Panc1 (cell line): ENCODE results near the gene FCN1. TPM values are rescaled to one million over a fixed set of nuclear protein-coding genes. Genes with fewer than 3 reads are reported as not detected.

Experiments
- ATAC-seq: fragments of 200-7000 bp; cut with Tn5 transposase; 2 replicates; pipeline ENCODE4 v1.9.1; 2020; ENCODE audit warnings: mild to moderate bottlenecking, moderate library complexity
- BruUV-seq: library from RNA; stranded (reverse); fragments of 400-500 nt; replicated peaks from 2 replicates; lab custom pipeline; 2021; lab: Mats Ljungman, UMichigan
- CTCF ChIA-PET: fragments of 300-600 bp; sonication (Branson Sonifier 250); formaldehyde crosslinking; loops from one replicate; lab custom pipeline; 2022; ENCODE audit warnings: antibody characterized with exemption; lab: Charles Lee
- POLR2A ChIA-PET: fragments of 300-600 bp; sonication (Branson Sonifier 250); formaldehyde crosslinking; loops from one replicate; lab custom pipeline; 2022; ENCODE audit warnings: antibody characterized with exemption; lab: Charles Lee
- DNase-seq: peaks from one replicate; pipeline ENCODE4 v3.0.0-alpha.2; 2010; ENCODE audit warnings: low read depth, low spot score
- H3K27ac ChIP-seq: 2 replicates; pipeline ENCODE4 v1.5.1; 2011; ENCODE audit warnings: mild to moderate bottlenecking, low read length, inconsistent platforms
- H3K27me3 ChIP-seq: fragments of 200-500 bp; sonication (Bioruptor generic); 2 replicates; pipeline ENCODE4 v1.6.0; 2014; ENCODE audit warnings: low read length, inconsistent platforms; ENCODE audit not compliant: control insufficient read depth, insufficient read depth
- H3K36me3 ChIP-seq: fragments of 200-500 bp; sonication (Bioruptor generic); 2 replicates; pipeline ENCODE4 v1.5.1; 2014; ENCODE audit warnings: inconsistent platforms, mild to moderate bottlenecking, low read length, moderate library complexity; ENCODE audit not compliant: control insufficient read depth, insufficient read depth
- H3K4me1 ChIP-seq: 2 replicates; pipeline ENCODE4 v1.5.1; 2011; ENCODE audit warnings: inconsistent platforms, mild to moderate bottlenecking, low read length, moderate library complexity; ENCODE audit not compliant: control insufficient read depth, insufficient read depth
- H3K4me3 ChIP-seq, 2 experiments: 2 replicates each; pipeline ENCODE4 v1.5.1; 2011 to 2012; ENCODE audit warnings: low read depth in 2 of 2, low read length in 2 of 2, mild to moderate bottlenecking in 2 of 2, inconsistent platforms in 1 of 2, moderate library complexity in 1 of 2
- H3K9me3 ChIP-seq: fragments of 200-500 bp; sonication (Bioruptor generic); 2 replicates; pipeline ENCODE4 v1.5.1; 2014; ENCODE audit warnings: low read depth, mild to moderate bottlenecking, inconsistent platforms, low read length, moderate library complexity; ENCODE audit not compliant: control insufficient read depth, insufficient read depth
- POLR2AphosphoS5 ChIP-seq: IDR thresholded peaks from 2 replicates; pipeline ENCODE4 v1.6.1; 2012; ENCODE audit warnings: mild to moderate bottlenecking, low read depth, low read length, moderate library complexity
- REST ChIP-seq, 2 experiments: IDR thresholded peaks; 2 replicates each; pipeline ENCODE4 v1.6.1; 2011 to 2012; ENCODE audit warnings: low read depth in 2 of 2, control low read depth in 1 of 2, low read length in 1 of 2, mild to moderate bottlenecking in 1 of 2, moderate library complexity in 1 of 2; ENCODE audit not compliant: insufficient read depth in 1 of 2
- SIN3A ChIP-seq: IDR thresholded peaks from 2 replicates; pipeline ENCODE4 v1.6.1; 2012; ENCODE audit warnings: low read depth, mild to moderate bottlenecking, low read length, moderate library complexity, borderline replicate concordance; ENCODE audit not compliant: insufficient read depth
- TCF7L2 ChIP-seq: IDR thresholded peaks from 2 replicates; pipeline ENCODE4 v1.6.1; 2011; ENCODE audit warnings: mild to moderate bottlenecking, low read depth, low read length, inconsistent platforms
- in situ Hi-C: cut with HindIII; loops from 2 replicates; pipeline ENCODE4 v1.10.0; 2016; ENCODE audit warnings: low sequenced_read_pairs, low pct_unique_long_range_greater_than_20kb
- intact Hi-C: fragments of 100-400 bp; cut with micrococcal nuclease; formaldehyde crosslinking; loops from one replicate; pipeline ENCODE4 v1.10.0; 2022; ENCODE audit not compliant: unreplicated experiment
- total RNA-seq: library from RNA; stranded (reverse); gene quantifications from one replicate; pipeline ENCODE4 v1.2.1, GENCODE V29; 2021; ENCODE audit not compliant: unreplicated experiment
- TF ChIP-seq, protein P1 (sequence below): fragments of 450-650 bp; IDR thresholded peaks from 2 replicates; pipeline ENCODE4 v1.5.1; 2017; ENCODE audit warnings: mild to moderate bottlenecking

FCN1 gene
- total RNA-seq, 1 experiment from 2014 or later = not detected

- H3K27me3 ChIP-seq = no peaks in the 10 kb centered on the region; the same call in 1 of the 2 replicates
- intact Hi-C loops (no loop called here), in situ Hi-C loops (no loop called here)
These were observed 33.2 kb downstream of the FCN1 start for GRCh38 chr9:134884492-134884891.

GRCh38 chr9:134883040-134883782, 34.5 kb downstream of the FCN1 start:
- POLR2A ChIA-PET = no interaction called here
- in situ Hi-C loops = no loop called here
- Histone ChIP-seq H3K4me1 (no peaks in the 10 kb centered on the region), H3K27ac (no peak overlapping the region), H3K9me3 (no peaks in the 10 kb centered on the region), H3K4me3 (no peak overlapping the region), H3K27me3 (no peaks in the 10 kb centered on the region; the same call in 1 of the 2 replicates), H3K36me3 (no peaks in the 10 kb centered on the region)
- intact Hi-C loops = no loop called here
- CTCF ChIA-PET = no interaction called here
- TF ChIP-seq, protein P1, sequence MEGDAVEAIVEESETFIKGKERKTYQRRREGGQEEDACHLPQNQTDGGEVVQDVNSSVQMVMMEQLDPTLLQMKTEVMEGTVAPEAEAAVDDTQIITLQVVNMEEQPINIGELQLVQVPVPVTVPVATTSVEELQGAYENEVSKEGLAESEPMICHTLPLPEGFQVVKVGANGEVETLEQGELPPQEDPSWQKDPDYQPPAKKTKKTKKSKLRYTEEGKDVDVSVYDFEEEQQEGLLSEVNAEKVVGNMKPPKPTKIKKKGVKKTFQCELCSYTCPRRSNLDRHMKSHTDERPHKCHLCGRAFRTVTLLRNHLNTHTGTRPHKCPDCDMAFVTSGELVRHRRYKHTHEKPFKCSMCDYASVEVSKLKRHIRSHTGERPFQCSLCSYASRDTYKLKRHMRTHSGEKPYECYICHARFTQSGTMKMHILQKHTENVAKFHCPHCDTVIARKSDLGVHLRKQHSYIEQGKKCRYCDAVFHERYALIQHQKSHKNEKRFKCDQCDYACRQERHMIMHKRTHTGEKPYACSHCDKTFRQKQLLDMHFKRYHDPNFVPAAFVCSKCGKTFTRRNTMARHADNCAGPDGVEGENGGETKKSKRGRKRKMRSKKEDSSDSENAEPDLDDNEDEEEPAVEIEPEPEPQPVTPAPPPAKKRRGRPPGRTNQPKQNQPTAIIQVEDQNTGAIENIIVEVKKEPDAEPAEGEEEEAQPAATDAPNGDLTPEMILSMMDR = no peak
- TF ChIP-seq SIN3A (no peak), POLR2AphosphoS5 (no peak), REST (IDR thresholded peaks at IDR 0.05; ENCODE audit: insufficient read depth in 1 of 2, low read depth in 2 of 2, low read length in 1 of 2) (no peak), TCF7L2 (no peak)
- ATAC-seq (no peak), DNase-seq (no peak)
- BruUV-seq = no TSS peak

More at GRCh38 chr9:134884492-134884891, 33.2 kb downstream of the FCN1 start:
- Histone ChIP-seq H3K27ac (no peak overlapping the region), H3K4me3 (no peak overlapping the region), H3K36me3 (no peaks in the 10 kb centered on the region), H3K4me1 (no peaks in the 10 kb centered on the region), H3K9me3 (no peaks in the 10 kb centered on the region)
- TF ChIP-seq, protein P1 = no peak
- TF ChIP-seq REST (IDR thresholded peaks at IDR 0.05; ENCODE audit: insufficient read depth in 1 of 2, low read depth in 2 of 2, low read length in 1 of 2) = no peak
- DNase-seq = no peak
- no TSS peak for BruUV-seq
- CTCF ChIA-PET = no interaction called here
- POLR2A ChIA-PET = no interaction called here
- no peak for ATAC-seq
